PC-3 (cell line): ENCODE results near the gene PIANP. TPM values are rescaled to one million over a fixed set of nuclear protein-coding genes. Genes with fewer than 3 reads are reported as not detected.

Source experiments
- ATAC-seq: fragments of 200-7000 bp; cut with Tn5 transposase; 2 replicates; pipeline ENCODE4 v1.9.1; 2020; ENCODE audit warnings: mild to moderate bottlenecking, moderate library complexity
- BruUV-seq: library from RNA; stranded (reverse); fragments of 400-500 nt; replicated peaks from 2 replicates; lab custom pipeline; 2021; lab: Mats Ljungman, UMichigan
- CTCF ChIA-PET: fragments of 300-600 bp; sonication (Branson Sonifier 250); formaldehyde crosslinking; loops from one replicate; lab custom pipeline; 2022; ENCODE audit warnings: antibody characterized with exemption; lab: Charles Lee
- POLR2A ChIA-PET: fragments of 300-600 bp; sonication (Branson Sonifier 250); formaldehyde crosslinking; loops from one replicate; lab custom pipeline; 2022; ENCODE audit warnings: antibody characterized with exemption; ENCODE audit not compliant: unreplicated experiment; lab: Charles Lee
- DNase-seq: peaks from one replicate; pipeline ENCODE4 v3.0.0-alpha.2; 2015
- H2AFZ ChIP-seq: fragments of 300-600 bp; sonication (generic); 2 replicates; pipeline ENCODE4 v1.6.0; 2016; ENCODE audit warnings: antibody characterized with exemption, low read length
- H3F3A ChIP-seq: fragments of 300-600 bp; sonication (generic); one replicate; pipeline ENCODE4 v1.6.0; 2017; ENCODE audit warnings: antibody characterized with exemption, low read length, control low read depth, mild to moderate bottlenecking; ENCODE audit not compliant: unreplicated experiment
- H3K27ac ChIP-seq: fragments of 300-600 bp; sonication (generic); 2 replicates; pipeline ENCODE4 v1.5.1; 2016; ENCODE audit warnings: mild to moderate bottlenecking, low read length
- H3K27me3 ChIP-seq: fragments of 300-600 bp; sonication (generic); 2 replicates; pipeline ENCODE4 v1.6.1; 2016; ENCODE audit warnings: low read length, mixed read lengths
- H3K36me3 ChIP-seq: fragments of 300-600 bp; sonication (generic); 2 replicates; pipeline ENCODE4 v1.6.1; 2016; ENCODE audit warnings: low read depth, mixed run types, low read length, mixed read lengths
- H3K4me1 ChIP-seq: fragments of 300-600 bp; sonication (generic); 2 replicates; pipeline ENCODE4 v1.5.1; 2016; ENCODE audit warnings: low read length; ENCODE audit not compliant: insufficient read depth
- H3K4me2 ChIP-seq: fragments of 300-600 bp; sonication (generic); 2 replicates; pipeline ENCODE4 v1.6.0; 2016; ENCODE audit warnings: low read length
- H3K4me3 ChIP-seq: fragments of 300-600 bp; sonication (generic); 2 replicates; pipeline ENCODE4 v1.5.1; 2016; ENCODE audit warnings: mild to moderate bottlenecking, low read length, mixed read lengths
- H3K79me2 ChIP-seq: fragments of 300-600 bp; sonication (generic); 2 replicates; pipeline ENCODE4 v1.6.1; 2017; ENCODE audit warnings: low read length, mixed read lengths
- H3K9ac ChIP-seq: fragments of 300-600 bp; sonication (generic); 2 replicates; pipeline ENCODE4 v1.6.0; 2016; ENCODE audit warnings: mild to moderate bottlenecking, low read length
- H3K9me2 ChIP-seq: fragments of 300-600 bp; sonication (generic); replicated peaks from 2 replicates; pipeline ENCODE4 v1.6.1; 2016; ENCODE audit warnings: mixed run types, low read length, mixed read lengths
- H3K9me3 ChIP-seq: fragments of 300-600 bp; sonication (generic); 2 replicates; pipeline ENCODE4 v1.6.1; 2016; ENCODE audit warnings: low read length, mixed read lengths
- H4K20me1 ChIP-seq: fragments of 300-600 bp; sonication (generic); 2 replicates; pipeline ENCODE4 v1.6.1; 2016; ENCODE audit warnings: low read length, mixed read lengths
- CTCF ChIP-seq: fragments of 300-600 bp; sonication (generic); conservative IDR thresholded peaks from 2 replicates; pipeline ENCODE4 v1.5.1; 2017; ENCODE audit warnings: antibody characterized with exemption, low read depth, mild to moderate bottlenecking, low read length
- EZH2 ChIP-seq: fragments of 300-600 bp; sonication (generic); IDR thresholded peaks from one replicate; pipeline ENCODE4 v1.6.1; 2017; ENCODE audit warnings: antibody characterized with exemption, mild to moderate bottlenecking, low read length; ENCODE audit not compliant: unreplicated experiment
- EZH2phosphoT487 ChIP-seq: fragments of 300-600 bp; sonication (generic); IDR thresholded peaks from 2 replicates; pipeline ENCODE4 v1.6.1; 2018; ENCODE audit warnings: mild to moderate bottlenecking, antibody characterized with exemption, low read length, borderline replicate concordance
- intact Hi-C: fragments of 100-400 bp; cut with micrococcal nuclease; formaldehyde crosslinking; loops from 2 replicates; pipeline ENCODE4 v1.9.0; 2023
- total RNA-seq: library from RNA; depleted of rRNA; stranded (reverse); fragments of >200 nt; gene quantifications from 2 replicates; pipeline ENCODE4 v1.2.3, GENCODE V29; 2014

Gene PIANP
- total RNA-seq, 1 experiment from 2014 or later: not detected

GRCh38 chr12:6736754-6737153, 36.1 kb upstream of the PIANP start:
- intact Hi-C loops: no loop called here
- DNase-seq: no peak
- Histone ChIP-seq H3K9me2 (no peaks in the 10 kb centered on the region), H4K20me1 (no peaks in the 10 kb centered on the region), H3K27ac (no peak overlapping the region), H3K79me2 (no peaks in the 10 kb centered on the region), H3K9ac (no peak overlapping the region), H2AFZ (no peak overlapping the region), H3F3A (no peaks in the 10 kb centered on the region), H3K9me3 (no peaks in the 10 kb centered on the region), H3K4me3 (no peak overlapping the region), H3K36me3 (no peaks in the 10 kb centered on the region), H3K4me1 (peaks cover 5% of the 10 kb centered on the region), H3K27me3 (no peaks in the 10 kb centered on the region), H3K4me2 (no peak overlapping the region)
- BruUV-seq: no TSS peak
- ChIA-PET POLR2A (no interaction called here), CTCF (no interaction called here)
- no peak for TF ChIP-seq EZH2
- TF ChIP-seq CTCF: no peak
- no peak for TF ChIP-seq EZH2phosphoT487
- ATAC-seq: no peak

- H3K79me2 ChIP-seq: no peaks in the 10 kb centered on the region
- peak overlapping the region; percentile 21; the same call in 1 of the 2 replicates for H3K27ac ChIP-seq
- intact Hi-C loops: loop anchor here (1.0 kb wide), 2 partner anchors 44 to 90 kb away; no protein-coding TSS in a partner anchor
- no TSS peak for BruUV-seq
- ChIA-PET POLR2A (no interaction called here), CTCF (interaction anchor here (0.5 kb wide), 2 partner anchors 17 to 19 kb away, joined by 3 to 4 read pairs; partner anchors contain the start of gene MLF2)
- peak; percentile 99 for ATAC-seq
- TF ChIP-seq CTCF (peak; percentile 86), EZH2phosphoT487 (no peak)
- H3F3A ChIP-seq: no peaks in the 10 kb centered on the region
- H3K4me2 ChIP-seq: 0 out of 2 replicates have a peak overlapping the region, but pooled peaks have one; percentile 19
- H3K9me2 ChIP-seq: no peaks in the 10 kb centered on the region
- no peaks in the 10 kb centered on the region for H4K20me1 ChIP-seq
- peak; percentile 63 for DNase-seq
- H3K9me3 ChIP-seq: no peaks in the 10 kb centered on the region
- no peaks in the 10 kb centered on the region for H3K27me3 ChIP-seq
- no peak overlapping the region for H3K9ac ChIP-seq
- H3K4me3 ChIP-seq: no peak overlapping the region
- no peaks in the 10 kb centered on the region for H3K36me3 ChIP-seq
- H3K4me1 ChIP-seq: peaks cover 5% of the 10 kb centered on the region
- H2AFZ ChIP-seq: peak overlapping the region; percentile 54
Measured at GRCh38 chr12:6735448-6736191, 35.0 kb upstream of the PIANP start.
